ENCODE results near the gene MIA3. TPM values are rescaled to one million over a fixed set of nuclear protein-coding genes. Genes with fewer than 3 reads are reported as not detected.

Gene MIA3
- total RNA-seq, 1 donor from 2014 or later, result 22.8 TPM

- no peak overlapping the region for H3K27ac ChIP-seq
- no peaks in the 10 kb centered on the region for H3K27me3 ChIP-seq
- no peak for DNase-seq (ENCODE audit: low spot score in 2 of 2)
- H3K4me1 ChIP-seq, result no peaks in the 10 kb centered on the region
- H3K36me3 ChIP-seq, result no peaks in the 10 kb centered on the region
- H3K4me3 ChIP-seq, result no peak overlapping the region
- no peaks in the 10 kb centered on the region for H3K9me3 ChIP-seq
- TF ChIP-seq CTCF (IDR thresholded peaks at IDR 0.05), result no peak
- intact Hi-C loops (cut with DNase I), result no loop called here
These were observed 7.2 kb upstream of the MIA3 start for GRCh38 chr1:222610728-222611127.

GRCh38 chr1:222613627-222614026 lies 4.3 kb upstream of the MIA3 start:
- Histone ChIP-seq H3K4me3 (no peak overlapping the region), H3K27ac (no peak overlapping the region), H3K9me3 (no peaks in the 10 kb centered on the region), H3K27me3 (no peaks in the 10 kb centered on the region), H3K4me1 (no peaks in the 10 kb centered on the region), H3K36me3 (no peaks in the 10 kb centered on the region)
- intact Hi-C loops (cut with DNase I), result no loop called here
- no peak for DNase-seq (ENCODE audit: low spot score in 2 of 2)
- TF ChIP-seq CTCF (IDR thresholded peaks at IDR 0.05), result no peak

- no peaks in the 10 kb centered on the region for H3K4me1 ChIP-seq
- H3K36me3 ChIP-seq, result peaks cover 0 to 3% of the 10 kb centered on the region in 2 donors
- no peaks in the 10 kb centered on the region for H3K27me3 ChIP-seq
- H3K9me3 ChIP-seq, result no peaks in the 10 kb centered on the region
- no peak for DNase-seq (ENCODE audit: low spot score in 2 of 2)
- no peak overlapping the region for H3K4me3 ChIP-seq
- intact Hi-C loops (cut with DNase I), result loop anchor here (2.0 kb wide), 1 partner anchor 874 kb away; the partner anchor contains the start of gene DUSP10
- TF ChIP-seq CTCF (IDR thresholded peaks at IDR 0.05), result no peak
- no peak overlapping the region for H3K27ac ChIP-seq
These were observed 1.4 kb upstream of the MIA3 start for GRCh38 chr1:222616525-222616924.

GRCh38 chr1:222617367-222617951 lies 438 bp upstream of the MIA3 start:
- H3K27ac ChIP-seq, result peak overlapping the region; percentile 43 to 78
- no peak for TF ChIP-seq CTCF (IDR thresholded peaks at IDR 0.05)
- H3K4me1 ChIP-seq, result no peaks in the 10 kb centered on the region
- peak overlapping the region; percentile 62 to 68 for H3K4me3 ChIP-seq
- intact Hi-C loops (cut with DNase I), result loop anchor here (1.0 to 2.0 kb wide), 4 partner anchors 28 to 875 kb away; partner anchors contain the start of genes AIDA, BROX, DUSP10 and TAF1A
- peaks cover 4 to 9% of the 10 kb centered on the region in 2 donors for H3K36me3 ChIP-seq
- H3K9me3 ChIP-seq, result no peaks in the 10 kb centered on the region
- no peaks in the 10 kb centered on the region for H3K27me3 ChIP-seq
- peak; percentile 84 to 97 for DNase-seq (ENCODE audit: low spot score in 2 of 2)

- no peaks in the 10 kb centered on the region for H3K27me3 ChIP-seq
- no peaks in the 10 kb centered on the region for H3K9me3 ChIP-seq
- H3K4me1 ChIP-seq, result no peaks in the 10 kb centered on the region
- DNase-seq (ENCODE audit: low spot score in 2 of 2), result no peak
- peaks cover 13 to 18% of the 10 kb centered on the region in 2 donors for H3K36me3 ChIP-seq
- intact Hi-C loops (cut with DNase I), result loop anchor here (1.0 to 2.0 kb wide), 2 partner anchors 8 to 26 kb away; no protein-coding TSS in a partner anchor
- H3K4me3 ChIP-seq, result peak overlapping the region; percentile 91 to 98
- peak overlapping the region; percentile 82 to 89 for H3K27ac ChIP-seq
- TF ChIP-seq CTCF (IDR thresholded peaks at IDR 0.05), result no peak
These were observed 1.1 kb downstream of the MIA3 start for GRCh38 chr1:222618880-222619596.

Measured in ascending aorta (tissue), 2 donors.